GM23248 (cell line): Measurements from ENCODE around the gene RAMP1. TPM values are rescaled to one million over a fixed set of nuclear protein-coding genes. Genes with fewer than 3 reads are reported as not detected.
"Not testable (repeated sequence)": the region's sequence is repeated elsewhere in the genome, so short reads cannot be mapped to it uniquely, and the experiment has no call there.

Experiments
- DNase-seq: peaks from one replicate; pipeline ENCODE4 v3.0.0-alpha.2; 2015
- H2AFZ ChIP-seq: fragments of 200-600 bp; sonication (generic); 2 replicates; pipeline ENCODE4 v1.6.1; 2016; ENCODE audit warnings: antibody characterized with exemption
- H3F3A ChIP-seq: fragments of 200-600 bp; sonication (generic); 2 replicates; pipeline ENCODE4 v1.6.1; 2016; ENCODE audit warnings: mild to moderate bottlenecking, antibody characterized with exemption, mixed run types; ENCODE audit not compliant: insufficient read depth
- H3K27ac ChIP-seq: fragments of 200-600 bp; sonication (generic); 2 replicates; pipeline ENCODE4 v1.5.1; 2016; ENCODE audit warnings: mild to moderate bottlenecking
- H3K27me3 ChIP-seq: fragments of 200-600 bp; sonication (generic); replicated peaks from 2 replicates; pipeline ENCODE4 v1.6.1; 2016; ENCODE audit warnings: mild to moderate bottlenecking; ENCODE audit not compliant: insufficient read depth
- H3K36me3 ChIP-seq: fragments of 200-600 bp; sonication (generic); 2 replicates; pipeline ENCODE4 v1.6.1; 2016; ENCODE audit warnings: low read depth, mild to moderate bottlenecking
- H3K4me1 ChIP-seq: fragments of 200-600 bp; sonication (generic); 2 replicates; pipeline ENCODE4 v1.6.1; 2016; ENCODE audit warnings: mild to moderate bottlenecking; ENCODE audit not compliant: insufficient read depth
- H3K4me2 ChIP-seq: fragments of 200-600 bp; sonication (generic); one replicate; pipeline ENCODE4 v1.6.1; 2016; ENCODE audit warnings: mild to moderate bottlenecking; ENCODE audit not compliant: unreplicated experiment
- H3K4me3 ChIP-seq: fragments of 200-600 bp; sonication (generic); 2 replicates; pipeline ENCODE4 v1.5.1; 2016; ENCODE audit warnings: mild to moderate bottlenecking
- H3K79me2 ChIP-seq: fragments of 200-600 bp; sonication (generic); 2 replicates; pipeline ENCODE4 v1.6.1; 2016; ENCODE audit warnings: mild to moderate bottlenecking; ENCODE audit not compliant: insufficient read depth
- H3K9ac ChIP-seq: fragments of 200-600 bp; sonication (generic); 2 replicates; pipeline ENCODE4 v1.6.1; 2016; ENCODE audit warnings: mild to moderate bottlenecking
- H3K9me2 ChIP-seq: fragments of 200-600 bp; sonication (generic); 2 replicates; pipeline ENCODE4 v1.6.1; 2016; ENCODE audit warnings: mixed run types, mild to moderate bottlenecking, moderate library complexity; ENCODE audit not compliant: insufficient read depth
- H3K9me3 ChIP-seq: fragments of 200-600 bp; sonication (generic); one replicate; pipeline ENCODE4 v1.6.1; 2017; ENCODE audit warnings: low read depth
- H4K20me1 ChIP-seq: fragments of 200-600 bp; sonication (generic); 2 replicates; pipeline ENCODE4 v1.6.0; 2016; ENCODE audit not compliant: insufficient read depth
- EZH2 ChIP-seq: fragments of 200-600 bp; sonication (generic); IDR thresholded peaks from 2 replicates; pipeline ENCODE4 v1.6.1; 2018; ENCODE audit warnings: antibody characterized with exemption, mild to moderate bottlenecking; ENCODE audit not compliant: insufficient read depth, poor library complexity, severe bottlenecking
- EZH2phosphoT487 ChIP-seq: fragments of 200-600 bp; sonication (generic); IDR thresholded peaks from 2 replicates; pipeline ENCODE4 v1.6.1; 2018; ENCODE audit warnings: antibody characterized with exemption, moderate library complexity, mild to moderate bottlenecking, low read depth; ENCODE audit not compliant: insufficient read depth
- WGBS, 2 experiments: methylation state at CpG; one replicate each; pipeline ENCODE4 v1.1.6; 2015 to 2017; ENCODE audit warnings: low lambda C conversion rate in 2 of 2, low coverage in 1 of 2; ENCODE audit errors: missing lambda C conversion rate in 2 of 2; 5-methylcytosine and 5-hydroxymethylcytosine counted together
- in situ Hi-C: fragments of 300-500 bp; cut with MboI; formaldehyde crosslinking; loops from 2 replicates; pipeline ENCODE4 v1.15.0; 2020
- polyA plus RNA-seq: library from polyadenylated mRNA; unstranded; fragments of >200 nt; fragmentation: Nextera tagmentation; extraction: Ambion mirVana; gene quantifications from 2 replicates; pipeline ENCODE4 v1.2.1, GENCODE V29; 2016
- total RNA-seq: library from RNA; depleted of rRNA; stranded (reverse); fragments of >200 nt; shearing (Covaris generic); gene quantifications from 2 replicates; pipeline ENCODE4 v1.2.3, GENCODE V29; 2014

Gene RAMP1
- total and polyA plus RNA-seq, 2 experiments from 2014 or later = 4.1 to 11.1 TPM

DNA sequence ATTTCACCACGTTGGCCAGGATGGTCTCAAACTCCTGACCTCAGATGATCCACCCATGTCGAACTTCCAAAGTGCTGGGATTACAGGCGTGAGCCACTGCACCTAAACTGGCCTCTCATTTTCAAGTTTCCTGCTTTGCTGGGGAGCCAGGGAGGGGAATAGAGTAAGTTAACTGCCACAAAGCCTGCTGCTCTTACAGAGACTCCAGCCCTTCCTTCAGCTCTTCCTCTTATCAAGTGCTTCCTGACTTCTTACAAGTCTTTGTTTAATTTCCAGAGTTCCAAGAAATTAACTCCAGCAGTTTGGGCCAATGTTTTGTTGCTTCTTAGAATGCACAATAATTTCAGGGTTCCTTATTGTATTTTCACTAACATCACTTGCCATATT lies 83.1 kb downstream of the RAMP1 start:
- Histone ChIP-seq H3K4me2 (no peak overlapping the region), H3K4me1 (no peaks in the 10 kb centered on the region), H3K9me3 (no peaks in the 10 kb centered on the region), H3K27ac (no peak overlapping the region), H4K20me1 (no peaks in the 10 kb centered on the region), H3K79me2 (no peaks in the 10 kb centered on the region), H3K4me3 (no peak overlapping the region), H3K36me3 (no peaks in the 10 kb centered on the region), H2AFZ (no peak overlapping the region), H3F3A (no peaks in the 10 kb centered on the region), H3K9me2 (no peaks in the 10 kb centered on the region), H3K9ac (no peak overlapping the region), H3K27me3 (no peaks in the 10 kb centered on the region)
- 58 to 68% methylated on average over 3 of the region's 3 CpGs for WGBS, 2 experiments
- in situ Hi-C loops = no loop called here
- TF ChIP-seq EZH2 (no peak), EZH2phosphoT487 (no peak)
- DNase-seq = no peak

GRCh38 chr2:237943395-237944094 lies 84.1 kb downstream of the RAMP1 start:
- Histone ChIP-seq H2AFZ (no peak overlapping the region), H3K9me2 (no peaks in the 10 kb centered on the region), H3K4me1 (no peaks in the 10 kb centered on the region), H3K27ac (no peak overlapping the region), H4K20me1 (no peaks in the 10 kb centered on the region), H3K36me3 (no peaks in the 10 kb centered on the region), H3K9ac (no peak overlapping the region), H3F3A (no peaks in the 10 kb centered on the region), H3K4me3 (no peak overlapping the region), H3K27me3 (no peaks in the 10 kb centered on the region), H3K9me3 (no peaks in the 10 kb centered on the region), H3K79me2 (no peaks in the 10 kb centered on the region), H3K4me2 (no peak overlapping the region)
- 78 to 82% methylated on average over 5 to 7 of the region's 7 CpGs for WGBS, 2 experiments
- no peak for TF ChIP-seq EZH2
- no peak for TF ChIP-seq EZH2phosphoT487
- in situ Hi-C loops = no loop called here
- no peak for DNase-seq

DNA sequence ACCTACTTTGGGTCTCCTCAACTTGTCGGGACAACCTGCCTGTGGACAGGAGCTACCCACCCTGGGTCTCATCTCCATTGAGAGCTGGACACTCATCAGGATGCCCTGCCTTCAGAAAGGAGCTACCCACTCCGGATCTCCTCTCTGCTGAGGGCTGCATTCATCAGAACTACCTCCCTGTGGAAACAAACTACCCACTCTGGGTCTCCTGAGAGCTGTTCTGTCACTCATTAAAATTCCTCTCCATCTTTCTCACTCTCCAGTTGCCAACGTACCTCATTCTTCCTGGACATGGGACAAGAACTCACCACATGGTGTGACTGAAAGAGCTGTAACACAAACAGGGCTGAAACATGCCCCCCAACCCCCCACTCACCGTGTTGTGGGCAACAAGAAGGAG lies 84.9 kb downstream of the RAMP1 start:
- no peaks in the 10 kb centered on the region for H3K4me1 ChIP-seq
- 21 to 23% methylated on average over 4 of the region's 4 CpGs for WGBS, 2 experiments
- in situ Hi-C loops = no loop called here

GRCh38 chr2:237946423-237946822 lies 87.0 kb downstream of the RAMP1 start:
- DNase-seq = no peak
- TF ChIP-seq EZH2phosphoT487 (no peak), EZH2 (no peak)
- H3K4me2 ChIP-seq = no peak overlapping the region
- no peaks in the 10 kb centered on the region for H3F3A ChIP-seq
- in situ Hi-C loops = no loop called here
- no peaks in the 10 kb centered on the region for H4K20me1 ChIP-seq
- WGBS, 2 experiments = 74 to 80% methylated on average over 1 of the region's 1 CpG
- no peaks in the 10 kb centered on the region for H3K9me2 ChIP-seq
- H3K4me1 ChIP-seq = no peaks in the 10 kb centered on the region
- no peaks in the 10 kb centered on the region for H3K36me3 ChIP-seq
- no peaks in the 10 kb centered on the region for H3K9me3 ChIP-seq
- no peak overlapping the region for H3K4me3 ChIP-seq
- no peak overlapping the region for H2AFZ ChIP-seq
- H3K27ac ChIP-seq = no peak overlapping the region
- no peak overlapping the region for H3K9ac ChIP-seq
- H3K79me2 ChIP-seq = no peaks in the 10 kb centered on the region
- H3K27me3 ChIP-seq = no peaks in the 10 kb centered on the region

More for the DNA sequence above, 84.9 kb downstream of the RAMP1 start:
- Histone ChIP-seq H3K27me3 (no peaks in the 10 kb centered on the region), H3K79me2 (no peaks in the 10 kb centered on the region), H3K36me3 (no peaks in the 10 kb centered on the region), H3K9ac (no peak overlapping the region), H3K9me3 (no peaks in the 10 kb centered on the region), H4K20me1 (no peaks in the 10 kb centered on the region), H3K9me2 (no peaks in the 10 kb centered on the region), H2AFZ (no peak overlapping the region), H3K4me2 (no peak overlapping the region), H3K4me3 (no peak overlapping the region), H3F3A (no peaks in the 10 kb centered on the region), H3K27ac (no peak overlapping the region)
- no peak for TF ChIP-seq EZH2
- no peak for TF ChIP-seq EZH2phosphoT487
- DNase-seq = no peak

- H4K20me1 ChIP-seq, H3K4me3 ChIP-seq, in situ Hi-C loops, H3K36me3 ChIP-seq, H3K4me1 ChIP-seq, H3K9me3 ChIP-seq, H3K9ac ChIP-seq, H3F3A ChIP-seq, DNase-seq, H3K4me2 ChIP-seq, H3K27ac ChIP-seq, H3K9me2 ChIP-seq, H3K79me2 ChIP-seq, H2AFZ ChIP-seq: not testable (repeated sequence)
- peaks cover 30% of the 10 kb centered on the region; the same call in 1 of the 2 replicates for H3K27me3 ChIP-seq
- WGBS, 2 experiments = 74 to 92% methylated on average over 3 to 4 of the region's 4 CpGs
Measured at GRCh38 chr2:237951354-237951753, 91.9 kb downstream of the RAMP1 start.
